ENCODE data around the gene NELL1.

Gene NELL1

DNA sequence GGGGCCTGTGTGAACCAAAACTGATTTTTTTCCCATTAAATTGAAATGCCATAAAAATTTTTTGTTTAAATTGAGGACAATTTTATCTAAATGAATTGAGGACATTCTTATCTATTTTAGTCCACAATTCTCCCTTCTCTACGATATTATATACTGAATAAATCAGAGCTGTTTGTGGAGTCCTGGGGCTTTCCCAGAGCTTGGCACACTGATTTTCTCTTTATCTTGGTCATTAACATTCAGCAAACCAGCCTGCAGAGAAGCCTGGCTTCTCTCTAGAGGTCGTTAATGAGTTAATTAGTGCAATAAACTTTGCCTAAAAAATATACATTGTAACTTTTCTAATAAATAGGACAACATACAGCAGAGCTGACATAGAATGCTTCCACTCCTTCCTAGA lies 615.7 kb downstream of the NELL1 start:
- Histone ChIP-seq H3K27ac (ENCODE audit: poor library complexity, severe bottlenecking) (no peak overlapping the region), H3K9me3 (ENCODE audit: severe bottlenecking) (no peaks in the 10 kb centered on the region), H3K4me1 (ENCODE audit: insufficient read depth, poor library complexity, severe bottlenecking) (no peaks in the 10 kb centered on the region), H3K4me3 (ENCODE audit: severe bottlenecking) (no peak overlapping the region), H3K27me3 (ENCODE audit: insufficient read depth, poor library complexity, severe bottlenecking) (no peaks in the 10 kb centered on the region), H3K36me3 (ENCODE audit: low read depth) (no peaks in the 10 kb centered on the region)
- ATAC-seq (ENCODE audit: low read depth) (no peak), DNase-seq (ENCODE audit: low spot score) (no peak)
- TF ChIP-seq, protein P1, sequence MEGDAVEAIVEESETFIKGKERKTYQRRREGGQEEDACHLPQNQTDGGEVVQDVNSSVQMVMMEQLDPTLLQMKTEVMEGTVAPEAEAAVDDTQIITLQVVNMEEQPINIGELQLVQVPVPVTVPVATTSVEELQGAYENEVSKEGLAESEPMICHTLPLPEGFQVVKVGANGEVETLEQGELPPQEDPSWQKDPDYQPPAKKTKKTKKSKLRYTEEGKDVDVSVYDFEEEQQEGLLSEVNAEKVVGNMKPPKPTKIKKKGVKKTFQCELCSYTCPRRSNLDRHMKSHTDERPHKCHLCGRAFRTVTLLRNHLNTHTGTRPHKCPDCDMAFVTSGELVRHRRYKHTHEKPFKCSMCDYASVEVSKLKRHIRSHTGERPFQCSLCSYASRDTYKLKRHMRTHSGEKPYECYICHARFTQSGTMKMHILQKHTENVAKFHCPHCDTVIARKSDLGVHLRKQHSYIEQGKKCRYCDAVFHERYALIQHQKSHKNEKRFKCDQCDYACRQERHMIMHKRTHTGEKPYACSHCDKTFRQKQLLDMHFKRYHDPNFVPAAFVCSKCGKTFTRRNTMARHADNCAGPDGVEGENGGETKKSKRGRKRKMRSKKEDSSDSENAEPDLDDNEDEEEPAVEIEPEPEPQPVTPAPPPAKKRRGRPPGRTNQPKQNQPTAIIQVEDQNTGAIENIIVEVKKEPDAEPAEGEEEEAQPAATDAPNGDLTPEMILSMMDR (IDR thresholded peaks at IDR 0.05; ENCODE audit: poor library complexity, severe bottlenecking): no peak

DNA sequence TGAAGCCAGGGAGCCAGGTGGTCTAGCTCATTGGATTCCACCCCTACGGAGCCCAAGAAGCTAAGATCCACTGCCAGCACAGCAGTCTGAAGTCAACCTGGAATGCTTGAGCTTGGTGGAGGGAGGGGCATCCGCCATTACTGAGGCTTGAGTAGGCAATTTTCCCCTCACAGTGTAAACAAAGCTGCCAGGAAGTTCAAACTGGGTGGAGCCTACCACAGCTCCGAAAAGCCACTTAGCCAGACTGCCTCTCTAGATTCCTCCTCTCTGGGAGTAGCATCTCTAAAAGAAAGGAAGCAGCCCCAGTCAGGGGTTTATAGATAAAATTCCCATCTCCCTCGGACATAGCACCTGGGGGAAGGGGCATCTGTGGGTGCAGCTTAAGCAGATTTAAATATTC lies 620.3 kb downstream of the NELL1 start:
- no peaks in the 10 kb centered on the region for H3K9me3 ChIP-seq (ENCODE audit: severe bottlenecking)
- H3K36me3 ChIP-seq (ENCODE audit: low read depth): no peaks in the 10 kb centered on the region
- H3K4me1 ChIP-seq (ENCODE audit: insufficient read depth, poor library complexity, severe bottlenecking): no peaks in the 10 kb centered on the region
- no peak for DNase-seq (ENCODE audit: low spot score)
- H3K27ac ChIP-seq (ENCODE audit: poor library complexity, severe bottlenecking): no peak overlapping the region
- no peaks in the 10 kb centered on the region for H3K27me3 ChIP-seq (ENCODE audit: insufficient read depth, poor library complexity, severe bottlenecking)
- H3K4me3 ChIP-seq (ENCODE audit: severe bottlenecking): no peak overlapping the region
- no peak for ATAC-seq (ENCODE audit: low read depth)
- TF ChIP-seq, protein P1 (IDR thresholded peaks at IDR 0.05; ENCODE audit: poor library complexity, severe bottlenecking): no peak

DNA sequence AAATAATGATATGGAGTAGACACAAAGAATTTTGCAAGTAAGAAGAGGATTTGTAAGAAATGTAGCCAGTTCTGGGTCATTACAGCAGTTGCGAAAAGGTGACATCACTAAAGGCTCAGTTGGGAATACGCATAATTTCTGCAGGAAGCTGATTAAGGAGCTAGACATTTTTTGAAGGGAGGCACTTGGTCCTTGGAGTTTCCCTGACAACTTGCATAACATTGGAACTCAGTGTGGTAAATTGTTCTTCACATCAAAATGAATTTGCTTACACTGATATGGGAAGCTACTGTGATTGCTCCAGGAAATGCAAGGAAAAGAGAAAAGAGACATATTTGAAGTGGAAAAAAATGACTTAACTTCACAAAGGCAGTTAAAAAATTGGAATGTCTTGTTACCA lies 626.1 kb downstream of the NELL1 start:
- no peaks in the 10 kb centered on the region for H3K36me3 ChIP-seq (ENCODE audit: low read depth)
- H3K4me3 ChIP-seq (ENCODE audit: severe bottlenecking): no peak overlapping the region
- H3K27ac ChIP-seq (ENCODE audit: poor library complexity, severe bottlenecking): no peak overlapping the region
- H3K9me3 ChIP-seq (ENCODE audit: severe bottlenecking): no peaks in the 10 kb centered on the region
- DNase-seq (ENCODE audit: low spot score) (no peak), ATAC-seq (ENCODE audit: low read depth) (no peak)
- TF ChIP-seq, protein P1 (IDR thresholded peaks at IDR 0.05; ENCODE audit: poor library complexity, severe bottlenecking): no peak
- no peaks in the 10 kb centered on the region for H3K4me1 ChIP-seq (ENCODE audit: insufficient read depth, poor library complexity, severe bottlenecking)
- H3K27me3 ChIP-seq (ENCODE audit: insufficient read depth, poor library complexity, severe bottlenecking): no peaks in the 10 kb centered on the region

DNA sequence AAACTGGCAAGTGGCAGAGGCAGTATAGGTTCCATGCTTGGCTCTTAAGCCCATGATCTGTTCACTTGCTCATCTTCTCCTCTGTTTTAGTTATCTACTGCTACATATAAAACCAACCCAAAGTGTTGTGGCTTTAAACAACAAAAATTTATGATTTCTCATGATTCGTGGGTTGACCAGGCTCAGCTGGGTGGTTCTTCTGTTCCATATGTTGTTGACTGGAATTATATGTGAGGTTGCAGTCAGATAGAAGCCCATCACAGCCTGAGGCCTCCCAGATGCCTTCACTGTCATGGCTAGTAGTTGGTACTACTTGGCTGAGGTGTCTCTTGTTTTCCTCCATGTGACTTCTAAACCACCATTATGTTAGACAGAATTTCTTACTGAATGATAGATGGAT lies 632.6 kb downstream of the NELL1 start:
- Histone ChIP-seq H3K4me3 (ENCODE audit: severe bottlenecking) (no peak overlapping the region), H3K4me1 (ENCODE audit: insufficient read depth, poor library complexity, severe bottlenecking) (no peaks in the 10 kb centered on the region), H3K9me3 (ENCODE audit: severe bottlenecking) (no peaks in the 10 kb centered on the region), H3K27me3 (ENCODE audit: insufficient read depth, poor library complexity, severe bottlenecking) (no peaks in the 10 kb centered on the region), H3K27ac (ENCODE audit: poor library complexity, severe bottlenecking) (no peak overlapping the region), H3K36me3 (ENCODE audit: low read depth) (no peaks in the 10 kb centered on the region)
- no peak for DNase-seq (ENCODE audit: low spot score)
- TF ChIP-seq, protein P1 (IDR thresholded peaks at IDR 0.05; ENCODE audit: poor library complexity, severe bottlenecking): no peak
- no peak for ATAC-seq (ENCODE audit: low read depth)

DNA sequence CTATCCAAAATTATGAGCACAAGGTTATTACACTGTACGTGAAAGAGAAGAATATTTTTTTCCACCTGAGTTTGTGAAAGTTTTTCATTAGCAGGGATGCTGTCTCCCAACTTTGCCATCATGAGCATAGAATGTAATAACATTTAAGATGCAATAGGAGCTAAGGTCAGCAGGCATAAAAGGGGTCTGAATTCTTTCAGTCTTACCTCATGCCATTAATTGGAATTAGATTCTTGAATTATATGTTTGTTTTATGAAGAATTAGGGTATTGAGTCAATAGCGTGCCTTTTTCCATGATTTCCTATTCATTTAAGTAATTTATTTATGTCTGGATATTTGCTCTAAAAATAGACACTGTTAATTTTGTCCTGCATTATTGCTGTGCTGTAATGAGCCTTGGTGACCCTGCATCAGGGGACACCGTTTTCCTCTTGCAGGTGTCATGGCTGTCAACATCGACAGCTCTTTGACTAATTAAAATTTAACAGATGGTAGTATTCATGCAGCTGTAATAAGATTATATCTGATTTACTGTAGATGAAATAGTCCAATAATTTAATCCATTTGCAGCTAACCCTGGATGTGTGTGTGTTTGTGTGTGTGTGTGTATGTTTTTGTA lies 637.5 kb downstream of the NELL1 start:
- ATAC-seq (ENCODE audit: low read depth) (no peak), DNase-seq (ENCODE audit: low spot score) (no peak)
- Histone ChIP-seq H3K4me1 (ENCODE audit: insufficient read depth, poor library complexity, severe bottlenecking) (no peaks in the 10 kb centered on the region), H3K4me3 (ENCODE audit: severe bottlenecking) (no peak overlapping the region), H3K27me3 (ENCODE audit: insufficient read depth, poor library complexity, severe bottlenecking) (no peaks in the 10 kb centered on the region), H3K36me3 (ENCODE audit: low read depth) (no peaks in the 10 kb centered on the region), H3K9me3 (ENCODE audit: severe bottlenecking) (no peaks in the 10 kb centered on the region), H3K27ac (ENCODE audit: poor library complexity, severe bottlenecking) (no peak overlapping the region)
- TF ChIP-seq, protein P1 (IDR thresholded peaks at IDR 0.05; ENCODE audit: poor library complexity, severe bottlenecking): no peak

Data from RWPE2 (cell line).